ENCODE measurements around the gene TWIST2.

DNA sequence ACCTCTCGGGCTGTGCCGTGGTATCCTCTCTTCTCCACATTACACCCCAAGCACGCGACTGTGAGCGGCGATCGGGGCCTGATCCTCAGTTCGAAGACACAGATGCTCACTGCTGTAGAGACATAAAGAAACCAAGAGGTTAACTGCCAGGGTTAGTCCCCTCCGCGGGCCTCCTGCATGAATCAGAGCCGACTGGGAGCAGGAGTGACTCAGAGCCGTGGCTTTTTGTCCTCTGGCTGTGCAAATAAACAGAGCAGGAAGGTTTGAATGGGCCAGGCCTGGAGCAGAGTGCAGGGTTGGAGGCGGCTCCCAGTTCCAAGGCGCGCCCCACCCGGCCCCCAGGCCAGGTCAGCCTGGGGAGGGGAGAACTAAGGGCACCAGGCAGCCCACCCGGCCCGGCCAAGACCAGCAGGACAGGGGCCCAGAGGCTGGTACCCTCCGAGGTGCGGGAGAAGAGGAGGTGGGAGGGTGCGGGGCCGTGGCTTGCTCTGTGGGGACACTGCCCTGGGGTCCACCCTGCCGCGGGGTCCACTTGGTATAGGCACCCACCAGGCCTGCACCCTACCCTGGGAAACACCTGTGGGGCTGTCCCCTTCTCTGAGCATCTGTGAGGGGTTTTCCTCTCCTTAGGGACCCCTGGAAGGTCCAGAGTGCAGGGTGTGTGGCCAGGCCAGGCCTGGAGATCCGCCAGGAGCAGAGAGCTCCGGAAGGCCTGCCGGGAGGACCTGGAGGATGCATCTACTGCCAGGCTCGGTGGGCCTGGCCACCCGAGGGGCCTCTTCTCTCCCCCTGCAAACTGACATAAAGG is 16.5 kb downstream of the TWIST2 start:
- TF ChIP-seq POLR2A (IDR thresholded peaks at IDR 0.05; ENCODE audit: low read depth) = no peak
- TF ChIP-seq, protein P1, sequence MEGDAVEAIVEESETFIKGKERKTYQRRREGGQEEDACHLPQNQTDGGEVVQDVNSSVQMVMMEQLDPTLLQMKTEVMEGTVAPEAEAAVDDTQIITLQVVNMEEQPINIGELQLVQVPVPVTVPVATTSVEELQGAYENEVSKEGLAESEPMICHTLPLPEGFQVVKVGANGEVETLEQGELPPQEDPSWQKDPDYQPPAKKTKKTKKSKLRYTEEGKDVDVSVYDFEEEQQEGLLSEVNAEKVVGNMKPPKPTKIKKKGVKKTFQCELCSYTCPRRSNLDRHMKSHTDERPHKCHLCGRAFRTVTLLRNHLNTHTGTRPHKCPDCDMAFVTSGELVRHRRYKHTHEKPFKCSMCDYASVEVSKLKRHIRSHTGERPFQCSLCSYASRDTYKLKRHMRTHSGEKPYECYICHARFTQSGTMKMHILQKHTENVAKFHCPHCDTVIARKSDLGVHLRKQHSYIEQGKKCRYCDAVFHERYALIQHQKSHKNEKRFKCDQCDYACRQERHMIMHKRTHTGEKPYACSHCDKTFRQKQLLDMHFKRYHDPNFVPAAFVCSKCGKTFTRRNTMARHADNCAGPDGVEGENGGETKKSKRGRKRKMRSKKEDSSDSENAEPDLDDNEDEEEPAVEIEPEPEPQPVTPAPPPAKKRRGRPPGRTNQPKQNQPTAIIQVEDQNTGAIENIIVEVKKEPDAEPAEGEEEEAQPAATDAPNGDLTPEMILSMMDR (IDR thresholded peaks at IDR 0.05) = no peak
- peak; percentile 65 to 72 for TF ChIP-seq POLR2AphosphoS5 (IDR thresholded peaks at IDR 0.05)

All from esophagus muscularis mucosa (tissue), 3 donors.